ENCODE results near the gene MFSD11.

The MFSD11 gene

GRCh38 chr17:76752006-76752405 lies 14.1 kb downstream of the MFSD11 start:
- H3F3A ChIP-seq (ENCODE audit: low read depth): no peaks in the 10 kb centered on the region
- no peaks in the 10 kb centered on the region for H3K9me2 ChIP-seq (replicated peaks; ENCODE audit: low read depth, low read length)
- H3K9ac ChIP-seq (ENCODE audit: low read depth, low read length, poor library complexity, severe bottlenecking): no peak overlapping the region
- no peak overlapping the region for H3K4me3 ChIP-seq (ENCODE audit: low read length, poor library complexity, severe bottlenecking)
- H3K4me2 ChIP-seq (ENCODE audit: low read depth, low read length, poor library complexity, severe bottlenecking): no peak overlapping the region
- H3K27me3 ChIP-seq (ENCODE audit: insufficient read depth, low read length, poor library complexity, severe bottlenecking): no peaks in the 10 kb centered on the region
- no peak overlapping the region for H2AFZ ChIP-seq (ENCODE audit: low read length)
- peaks cover 1% of the 10 kb centered on the region for H3K4me1 ChIP-seq (ENCODE audit: insufficient read depth, low read length, poor library complexity, severe bottlenecking)
- no peaks in the 10 kb centered on the region for H3K9me3 ChIP-seq (ENCODE audit: insufficient read depth, low read depth, low read length)
- H4K20me1 ChIP-seq (ENCODE audit: insufficient read depth, low read length, poor library complexity, severe bottlenecking): no peaks in the 10 kb centered on the region
- no peak for TF ChIP-seq EZH2phosphoT487 (IDR thresholded peaks at IDR 0.05; ENCODE audit: borderline replicate concordance)
- no peak for TF ChIP-seq CTCF (conservative IDR thresholded peaks at IDR 0.05; ENCODE audit: low read length)
- no peaks in the 10 kb centered on the region for H3K79me2 ChIP-seq (ENCODE audit: insufficient read depth, low read length)
- no peaks in the 10 kb centered on the region; the same call in 1 of the 2 replicates for H3K36me3 ChIP-seq (ENCODE audit: insufficient read depth, low read length)

- Histone ChIP-seq H3K4me2 (ENCODE audit: low read depth, low read length, poor library complexity, severe bottlenecking) (no peak overlapping the region), H3K4me1 (ENCODE audit: insufficient read depth, low read length, poor library complexity, severe bottlenecking) (peaks cover 4% of the 10 kb centered on the region), H3K27me3 (ENCODE audit: insufficient read depth, low read length, poor library complexity, severe bottlenecking) (no peaks in the 10 kb centered on the region), H2AFZ (ENCODE audit: low read length) (no peak overlapping the region), H4K20me1 (ENCODE audit: insufficient read depth, low read length, poor library complexity, severe bottlenecking) (no peaks in the 10 kb centered on the region), H3F3A (ENCODE audit: low read depth) (no peaks in the 10 kb centered on the region), H3K79me2 (ENCODE audit: insufficient read depth, low read length) (no peaks in the 10 kb centered on the region), H3K9me3 (ENCODE audit: insufficient read depth, low read depth, low read length) (no peaks in the 10 kb centered on the region), H3K36me3 (ENCODE audit: insufficient read depth, low read length) (no peaks in the 10 kb centered on the region; the same call in 1 of the 2 replicates), H3K9ac (ENCODE audit: low read depth, low read length, poor library complexity, severe bottlenecking) (no peak overlapping the region), H3K4me3 (ENCODE audit: low read length, poor library complexity, severe bottlenecking) (no peak overlapping the region), H3K9me2 (replicated peaks; ENCODE audit: low read depth, low read length) (no peaks in the 10 kb centered on the region)
- TF ChIP-seq CTCF (conservative IDR thresholded peaks at IDR 0.05; ENCODE audit: low read length) (no peak), EZH2phosphoT487 (IDR thresholded peaks at IDR 0.05; ENCODE audit: borderline replicate concordance) (no peak)
Measured at GRCh38 chr17:76753061-76753961, 15.4 kb downstream of the MFSD11 start.

GRCh38 chr17:76755285-76755684 lies 17.4 kb downstream of the MFSD11 start:
- Histone ChIP-seq H3K79me2 (ENCODE audit: insufficient read depth, low read length) (no peaks in the 10 kb centered on the region), H3K9me2 (replicated peaks; ENCODE audit: low read depth, low read length) (no peaks in the 10 kb centered on the region), H3K9me3 (ENCODE audit: insufficient read depth, low read depth, low read length) (no peaks in the 10 kb centered on the region), H4K20me1 (ENCODE audit: insufficient read depth, low read length, poor library complexity, severe bottlenecking) (no peaks in the 10 kb centered on the region), H3K4me1 (ENCODE audit: insufficient read depth, low read length, poor library complexity, severe bottlenecking) (peaks cover 4% of the 10 kb centered on the region), H3K27me3 (ENCODE audit: insufficient read depth, low read length, poor library complexity, severe bottlenecking) (no peaks in the 10 kb centered on the region), H3K9ac (ENCODE audit: low read depth, low read length, poor library complexity, severe bottlenecking) (no peak overlapping the region), H3K4me3 (ENCODE audit: low read length, poor library complexity, severe bottlenecking) (no peak overlapping the region), H2AFZ (ENCODE audit: low read length) (no peak overlapping the region), H3F3A (ENCODE audit: low read depth) (no peaks in the 10 kb centered on the region), H3K36me3 (ENCODE audit: insufficient read depth, low read length) (no peaks in the 10 kb centered on the region; the same call in 1 of the 2 replicates), H3K4me2 (ENCODE audit: low read depth, low read length, poor library complexity, severe bottlenecking) (no peak overlapping the region)
- TF ChIP-seq CTCF (conservative IDR thresholded peaks at IDR 0.05; ENCODE audit: low read length) (no peak), EZH2phosphoT487 (IDR thresholded peaks at IDR 0.05; ENCODE audit: borderline replicate concordance) (no peak)

Measured in Loucy (cell line).